HL-60 (cell line): ENCODE measurements around the gene DDX27.

Experiments used
- CTCF ChIP-seq: IDR thresholded peaks from one replicate; pipeline ENCODE4 v1.5.1; 2011; ENCODE audit warnings: low read length, control low read depth, inconsistent platforms; ENCODE audit not compliant: insufficient read depth
- GABPA ChIP-seq: IDR thresholded peaks from 2 replicates; pipeline ENCODE4 v1.6.1; 2012; ENCODE audit warnings: low read depth
- POLR2AphosphoS5 ChIP-seq: IDR thresholded peaks from 2 replicates; pipeline ENCODE4 v1.6.1; 2012; ENCODE audit warnings: low read depth

DNA sequence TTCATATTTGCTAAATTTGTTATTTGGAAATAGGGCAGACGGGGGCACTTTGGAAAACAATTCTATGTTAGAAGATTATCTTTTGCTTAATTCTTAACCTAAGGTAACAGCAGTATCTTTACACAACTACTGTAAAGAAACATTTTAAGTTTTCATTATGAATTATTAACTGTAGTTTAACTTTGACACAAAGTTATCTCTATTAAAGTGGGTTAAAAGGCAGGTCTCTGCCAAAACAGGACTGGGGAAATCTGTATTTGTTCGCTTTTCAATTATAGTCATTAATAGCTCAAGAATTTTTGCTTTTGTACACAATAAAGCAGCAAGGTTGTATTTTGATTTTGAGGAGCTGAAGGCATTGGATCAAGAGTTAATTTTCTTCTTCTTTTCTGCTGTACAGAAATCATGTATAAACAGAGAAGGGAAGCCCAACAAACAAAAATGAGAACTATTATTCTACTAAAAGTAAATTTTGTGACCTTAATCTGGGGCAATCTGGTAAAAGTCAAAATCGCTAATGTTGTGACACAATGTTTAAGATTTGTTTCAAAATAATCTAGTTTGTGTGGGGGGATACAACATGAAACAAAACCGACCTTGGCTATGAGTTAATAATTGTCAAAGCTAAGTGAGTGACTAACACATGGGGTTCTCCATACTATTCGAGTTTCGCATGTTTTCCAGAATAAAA lies 34.0 kb upstream of the DDX27 start:
- no peak for TF ChIP-seq CTCF
- no peak for TF ChIP-seq GABPA
- TF ChIP-seq POLR2AphosphoS5 = no peak
